Measurements from ENCODE around the gene OPTN. TPM values are rescaled to one million over a fixed set of nuclear protein-coding genes. Genes with fewer than 3 reads are reported as not detected.

Gene OPTN
- total and polyA plus RNA-seq, 4 donors: 23.0 to 45.6 (median 37.7) TPM

GRCh38 chr10:13062803-13063202, 37.2 kb upstream of the OPTN start:
- no peak for DNase-seq
- Histone ChIP-seq H3K27ac (ENCODE audit: low read depth in 1 of 2, low read length in 1 of 2) (no peak overlapping the region), H3K27me3 (ENCODE audit: control insufficient read depth in 3 of 3, insufficient read depth in 3 of 3, low read length in 2 of 3) (peaks cover 0 to 22% (median 0%) of the 10 kb centered on the region in 3 donors), H3K9ac (ENCODE audit: insufficient read depth in 1 of 2, low read length in 2 of 2) (no peak overlapping the region), H3K9me3 (ENCODE audit: control insufficient read depth in 4 of 4, insufficient read depth in 3 of 4, low read length in 3 of 4) (no peaks in the 10 kb centered on the region), H3K36me3 (ENCODE audit: control insufficient read depth in 4 of 4, insufficient read depth in 4 of 4, low read length in 4 of 4) (no peaks in the 10 kb centered on the region), H3K4me1 (ENCODE audit: control insufficient read depth in 5 of 5, insufficient read depth in 5 of 5, low read length in 5 of 5) (no peaks in the 10 kb centered on the region), H3K4me3 (no peak overlapping the region)
- TF ChIP-seq, protein P1, sequence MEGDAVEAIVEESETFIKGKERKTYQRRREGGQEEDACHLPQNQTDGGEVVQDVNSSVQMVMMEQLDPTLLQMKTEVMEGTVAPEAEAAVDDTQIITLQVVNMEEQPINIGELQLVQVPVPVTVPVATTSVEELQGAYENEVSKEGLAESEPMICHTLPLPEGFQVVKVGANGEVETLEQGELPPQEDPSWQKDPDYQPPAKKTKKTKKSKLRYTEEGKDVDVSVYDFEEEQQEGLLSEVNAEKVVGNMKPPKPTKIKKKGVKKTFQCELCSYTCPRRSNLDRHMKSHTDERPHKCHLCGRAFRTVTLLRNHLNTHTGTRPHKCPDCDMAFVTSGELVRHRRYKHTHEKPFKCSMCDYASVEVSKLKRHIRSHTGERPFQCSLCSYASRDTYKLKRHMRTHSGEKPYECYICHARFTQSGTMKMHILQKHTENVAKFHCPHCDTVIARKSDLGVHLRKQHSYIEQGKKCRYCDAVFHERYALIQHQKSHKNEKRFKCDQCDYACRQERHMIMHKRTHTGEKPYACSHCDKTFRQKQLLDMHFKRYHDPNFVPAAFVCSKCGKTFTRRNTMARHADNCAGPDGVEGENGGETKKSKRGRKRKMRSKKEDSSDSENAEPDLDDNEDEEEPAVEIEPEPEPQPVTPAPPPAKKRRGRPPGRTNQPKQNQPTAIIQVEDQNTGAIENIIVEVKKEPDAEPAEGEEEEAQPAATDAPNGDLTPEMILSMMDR (IDR thresholded peaks at IDR 0.05; ENCODE audit: control extremely low read depth, extremely low read depth): no peak
- no peak for ATAC-seq (ENCODE audit: insufficient read depth, low FRiP score)
- 88 to 93% methylated on average over 5 of the region's 5 CpGs for WGBS, 2 donors

GRCh38 chr10:13066527-13066926, 33.4 kb upstream of the OPTN start:
- H3K27ac ChIP-seq (ENCODE audit: low read depth in 1 of 2, low read length in 1 of 2): no peak overlapping the region
- DNase-seq: no peak
- no peaks in the 10 kb centered on the region for H3K4me1 ChIP-seq (ENCODE audit: control insufficient read depth in 5 of 5, insufficient read depth in 5 of 5, low read length in 5 of 5)
- 68 to 75% methylated on average over 6 of the region's 6 CpGs for WGBS, 2 donors
- H3K27me3 ChIP-seq (ENCODE audit: control insufficient read depth in 3 of 3, insufficient read depth in 3 of 3, low read length in 2 of 3): peaks cover 0 to 17% (median 0%) of the 10 kb centered on the region in 3 donors
- H3K36me3 ChIP-seq (ENCODE audit: control insufficient read depth in 4 of 4, insufficient read depth in 4 of 4, low read length in 4 of 4): no peaks in the 10 kb centered on the region
- no peak overlapping the region for H3K4me3 ChIP-seq
- no peak overlapping the region for H3K9ac ChIP-seq (ENCODE audit: insufficient read depth in 1 of 2, low read length in 2 of 2)
- ATAC-seq (ENCODE audit: insufficient read depth, low FRiP score): no peak
- TF ChIP-seq, protein P1 (IDR thresholded peaks at IDR 0.05; ENCODE audit: control extremely low read depth, extremely low read depth): no peak
- peaks cover 0 to 2% (median 0%) of the 10 kb centered on the region in 4 donors for H3K9me3 ChIP-seq (ENCODE audit: control insufficient read depth in 4 of 4, insufficient read depth in 3 of 4, low read length in 3 of 4)

GRCh38 chr10:13067431-13067830, 32.5 kb upstream of the OPTN start:
- H3K9me3 ChIP-seq (ENCODE audit: control insufficient read depth in 4 of 4, insufficient read depth in 3 of 4, low read length in 3 of 4): peaks cover 0 to 2% (median 0%) of the 10 kb centered on the region in 4 donors
- ATAC-seq (ENCODE audit: insufficient read depth, low FRiP score) (no peak), DNase-seq (no peak)
- no peaks in the 10 kb centered on the region for H3K36me3 ChIP-seq (ENCODE audit: control insufficient read depth in 4 of 4, insufficient read depth in 4 of 4, low read length in 4 of 4)
- H3K27ac ChIP-seq (ENCODE audit: low read depth in 1 of 2, low read length in 1 of 2): no peak overlapping the region
- peaks cover 0 to 17% (median 0%) of the 10 kb centered on the region in 3 donors for H3K27me3 ChIP-seq (ENCODE audit: control insufficient read depth in 3 of 3, insufficient read depth in 3 of 3, low read length in 2 of 3)
- 88 to 92% methylated on average over 7 of the region's 7 CpGs for WGBS, 2 donors
- TF ChIP-seq, protein P1 (IDR thresholded peaks at IDR 0.05; ENCODE audit: control extremely low read depth, extremely low read depth): no peak
- H3K4me1 ChIP-seq (ENCODE audit: control insufficient read depth in 5 of 5, insufficient read depth in 5 of 5, low read length in 5 of 5): no peaks in the 10 kb centered on the region
- H3K4me3 ChIP-seq: no peak overlapping the region
- H3K9ac ChIP-seq (ENCODE audit: insufficient read depth in 1 of 2, low read length in 2 of 2): no peak overlapping the region

GRCh38 chr10:13068071-13068470, 31.9 kb upstream of the OPTN start:
- no peak overlapping the region for H3K9ac ChIP-seq (ENCODE audit: insufficient read depth in 1 of 2, low read length in 2 of 2)
- no peak overlapping the region for H3K4me3 ChIP-seq
- no peak overlapping the region for H3K27ac ChIP-seq (ENCODE audit: low read depth in 1 of 2, low read length in 1 of 2)
- DNase-seq (no peak), ATAC-seq (ENCODE audit: insufficient read depth, low FRiP score) (no peak)
- H3K27me3 ChIP-seq (ENCODE audit: control insufficient read depth in 3 of 3, insufficient read depth in 3 of 3, low read length in 2 of 3): peaks cover 0 to 17% (median 0%) of the 10 kb centered on the region in 3 donors
- peaks cover 0 to 2% (median 0%) of the 10 kb centered on the region in 4 donors for H3K9me3 ChIP-seq (ENCODE audit: control insufficient read depth in 4 of 4, insufficient read depth in 3 of 4, low read length in 3 of 4)
- TF ChIP-seq, protein P1 (IDR thresholded peaks at IDR 0.05; ENCODE audit: control extremely low read depth, extremely low read depth): no peak
- no peaks in the 10 kb centered on the region for H3K36me3 ChIP-seq (ENCODE audit: control insufficient read depth in 4 of 4, insufficient read depth in 4 of 4, low read length in 4 of 4)
- H3K4me1 ChIP-seq (ENCODE audit: control insufficient read depth in 5 of 5, insufficient read depth in 5 of 5, low read length in 5 of 5): no peaks in the 10 kb centered on the region
- WGBS, 2 donors: 65 to 81% methylated on average over 5 of the region's 5 CpGs

Measured in lung (tissue), 12 donors.